Loucy (cell line): ENCODE measurements around the gene NTPCR.

Experiments used
- CTCF ChIP-seq: fragments of 200-600 bp; sonication (generic); conservative IDR thresholded peaks from 2 replicates; pipeline ENCODE4 v1.5.1; 2014; ENCODE audit warnings: mild to moderate bottlenecking, antibody characterized with exemption, low read length
- EZH2phosphoT487 ChIP-seq: fragments of 200-600 bp; IDR thresholded peaks from 2 replicates; pipeline ENCODE4 v1.6.1; 2018; ENCODE audit warnings: antibody characterized with exemption, mild to moderate bottlenecking, moderate library complexity, borderline replicate concordance

GRCh38 chr1:233032916-233033315 lies 82.5 kb downstream of the NTPCR start:
- no peak for TF ChIP-seq CTCF
- no peak for TF ChIP-seq EZH2phosphoT487
